GM12865 (cell line): ENCODE measurements around the gene SLC4A11.

Experiments
- DNase-seq: peaks from one replicate; pipeline ENCODE4 v3.0.0; 2010; ENCODE audit warnings: low read depth
- H3K4me3 ChIP-seq: 2 replicates; pipeline ENCODE4 v1.5.1; 2011; ENCODE audit warnings: mild to moderate bottlenecking, low read depth, low read length, control low read depth
- TF ChIP-seq, protein P1 (sequence below): IDR thresholded peaks from 2 replicates; pipeline ENCODE4 v1.5.1; 2011; ENCODE audit warnings: low read length, control low read depth, low read depth, inconsistent platforms; ENCODE audit not compliant: insufficient read depth; ENCODE audit errors: missing control alignments

Gene SLC4A11

DNA sequence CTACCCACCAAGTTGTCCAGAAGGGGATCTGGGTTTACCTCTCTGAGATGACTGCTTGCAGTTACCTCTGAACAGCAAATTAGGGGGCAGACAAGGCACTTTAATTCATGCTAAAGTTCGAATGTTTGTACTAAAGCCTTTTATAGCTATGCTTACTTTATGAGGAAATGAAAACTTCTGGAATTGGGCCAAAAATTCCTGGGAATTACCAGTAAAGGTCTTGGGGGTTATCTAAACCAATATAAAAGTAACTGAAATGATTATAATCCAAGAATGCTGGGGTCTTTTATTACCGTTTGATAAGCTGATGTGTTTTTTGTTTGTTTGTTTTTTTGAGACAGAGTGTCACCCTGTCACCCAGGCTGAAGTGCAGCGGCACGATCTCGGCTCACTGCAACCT is 57.7 kb downstream of the SLC4A11 start:
- no peak overlapping the region for H3K4me3 ChIP-seq
- TF ChIP-seq, protein P1, sequence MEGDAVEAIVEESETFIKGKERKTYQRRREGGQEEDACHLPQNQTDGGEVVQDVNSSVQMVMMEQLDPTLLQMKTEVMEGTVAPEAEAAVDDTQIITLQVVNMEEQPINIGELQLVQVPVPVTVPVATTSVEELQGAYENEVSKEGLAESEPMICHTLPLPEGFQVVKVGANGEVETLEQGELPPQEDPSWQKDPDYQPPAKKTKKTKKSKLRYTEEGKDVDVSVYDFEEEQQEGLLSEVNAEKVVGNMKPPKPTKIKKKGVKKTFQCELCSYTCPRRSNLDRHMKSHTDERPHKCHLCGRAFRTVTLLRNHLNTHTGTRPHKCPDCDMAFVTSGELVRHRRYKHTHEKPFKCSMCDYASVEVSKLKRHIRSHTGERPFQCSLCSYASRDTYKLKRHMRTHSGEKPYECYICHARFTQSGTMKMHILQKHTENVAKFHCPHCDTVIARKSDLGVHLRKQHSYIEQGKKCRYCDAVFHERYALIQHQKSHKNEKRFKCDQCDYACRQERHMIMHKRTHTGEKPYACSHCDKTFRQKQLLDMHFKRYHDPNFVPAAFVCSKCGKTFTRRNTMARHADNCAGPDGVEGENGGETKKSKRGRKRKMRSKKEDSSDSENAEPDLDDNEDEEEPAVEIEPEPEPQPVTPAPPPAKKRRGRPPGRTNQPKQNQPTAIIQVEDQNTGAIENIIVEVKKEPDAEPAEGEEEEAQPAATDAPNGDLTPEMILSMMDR, result no peak
- no peak for DNase-seq

- H3K4me3 ChIP-seq, result no peak overlapping the region
These were observed 58.7 kb downstream of the SLC4A11 start for GRCh38 chr20:3180319-3180718.

DNA sequence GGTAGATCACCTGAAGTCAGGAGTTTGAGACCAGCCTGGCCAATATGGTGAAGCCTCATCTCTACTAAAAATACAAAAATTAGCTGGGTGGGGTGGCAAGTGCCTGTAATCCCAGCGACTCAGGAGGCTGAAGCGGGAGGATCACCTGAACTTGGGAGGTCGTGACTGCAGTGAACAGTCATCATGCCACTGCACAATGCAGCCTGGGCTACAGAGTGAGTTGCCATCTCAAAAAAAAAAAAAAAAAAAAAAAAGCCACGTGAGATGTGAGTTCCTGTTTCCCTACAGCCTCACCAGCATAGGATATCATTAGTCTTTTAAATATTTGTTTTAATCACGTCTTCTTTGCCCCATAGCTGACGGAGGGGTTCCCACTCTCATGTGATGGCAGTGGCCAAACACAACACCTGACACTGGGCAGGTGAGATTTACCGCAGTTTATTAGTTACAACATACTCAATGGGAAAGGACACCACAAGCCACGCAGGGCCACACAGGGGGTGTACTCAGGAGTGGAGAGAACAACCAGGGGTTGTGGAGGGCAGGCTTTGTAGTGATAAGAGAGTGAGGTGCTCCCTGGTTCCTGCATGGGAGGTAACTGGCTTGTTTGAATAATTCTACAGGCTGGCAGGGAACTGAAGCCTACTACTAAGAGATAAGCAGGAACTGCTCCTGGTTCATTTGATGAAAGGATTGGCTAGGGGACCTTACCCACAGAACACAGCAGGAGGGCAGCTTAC is 61.1 kb downstream of the SLC4A11 start:
- no peak overlapping the region for H3K4me3 ChIP-seq
- TF ChIP-seq, protein P1, result no peak
- no peak for DNase-seq

More at GRCh38 chr20:3180319-3180718, 58.7 kb downstream of the SLC4A11 start:
- DNase-seq, result no peak
- TF ChIP-seq, protein P1, result no peak
